ENCODE data around the gene PLPP3.
A peak's percentile ranks its signal among the peaks of the same experiment; 100 is the strongest.

Gene PLPP3

GRCh38 chr1:56505792-56506743 lies 73.3 kb downstream of the PLPP3 start:
- FAIRE-seq (no peak), DNase-seq (ENCODE audit: extremely low spot score, insufficient read length, low read depth) (no peak)

GRCh38 chr1:56502700-56503245 lies 76.6 kb downstream of the PLPP3 start:
- FAIRE-seq (no peak), DNase-seq (ENCODE audit: extremely low spot score, insufficient read length, low read depth) (no peak)

- no peak for FAIRE-seq
These were observed 77.5 kb downstream of the PLPP3 start for GRCh38 chr1:56501888-56502287.

GRCh38 chr1:56501426-56501825 lies 77.9 kb downstream of the PLPP3 start:
- no peak for FAIRE-seq
- no peak for DNase-seq (ENCODE audit: extremely low spot score, insufficient read length, low read depth)

More at GRCh38 chr1:56501888-56502287, 77.5 kb downstream of the PLPP3 start:
- no peak for DNase-seq (ENCODE audit: extremely low spot score, insufficient read length, low read depth)

GRCh38 chr1:56496821-56497772 lies 82.3 kb downstream of the PLPP3 start:
- no peak for FAIRE-seq

GRCh38 chr1:56496158-56496557 lies 83.2 kb downstream of the PLPP3 start:
- DNase-seq (ENCODE audit: extremely low spot score, insufficient read length, low read depth) (no peak), FAIRE-seq (no peak)

More at GRCh38 chr1:56496821-56497772, 82.3 kb downstream of the PLPP3 start:
- DNase-seq (ENCODE audit: extremely low spot score, insufficient read length, low read depth): no peak

- no peak for FAIRE-seq
- DNase-seq (ENCODE audit: extremely low spot score, insufficient read length, low read depth): no peak
These were observed 83.8 kb downstream of the PLPP3 start for GRCh38 chr1:56495538-56495937.

GRCh38 chr1:56494306-56494705 lies 85.1 kb downstream of the PLPP3 start:
- DNase-seq (ENCODE audit: extremely low spot score, insufficient read length, low read depth): no peak
- FAIRE-seq: no peak

- no peak for FAIRE-seq
- DNase-seq (ENCODE audit: extremely low spot score, insufficient read length, low read depth): no peak
These were observed 85.5 kb downstream of the PLPP3 start for GRCh38 chr1:56493826-56494225.

GRCh38 chr1:56491441-56491840 lies 87.9 kb downstream of the PLPP3 start:
- FAIRE-seq: no peak

GRCh38 chr1:56490619-56491018 lies 88.7 kb downstream of the PLPP3 start:
- FAIRE-seq (no peak), DNase-seq (ENCODE audit: extremely low spot score, insufficient read length, low read depth) (no peak)

More at GRCh38 chr1:56491441-56491840, 87.9 kb downstream of the PLPP3 start:
- no peak for DNase-seq (ENCODE audit: extremely low spot score, insufficient read length, low read depth)

- FAIRE-seq: peak; percentile 33
These were observed 89.7 kb downstream of the PLPP3 start for GRCh38 chr1:56489695-56490094.

GRCh38 chr1:56484695-56485094 lies 94.7 kb downstream of the PLPP3 start:
- FAIRE-seq (no peak), DNase-seq (ENCODE audit: extremely low spot score, insufficient read length, low read depth) (no peak)

More at GRCh38 chr1:56489695-56490094, 89.7 kb downstream of the PLPP3 start:
- DNase-seq (ENCODE audit: extremely low spot score, insufficient read length, low read depth): no peak

GRCh38 chr1:56483104-56483503 lies 96.3 kb downstream of the PLPP3 start:
- DNase-seq (ENCODE audit: extremely low spot score, insufficient read length, low read depth) (no peak), FAIRE-seq (no peak)

GRCh38 chr1:56482486-56482885 lies 96.9 kb downstream of the PLPP3 start:
- FAIRE-seq: no peak

GRCh38 chr1:56481140-56481694 lies 98.1 kb downstream of the PLPP3 start:
- FAIRE-seq (no peak), DNase-seq (ENCODE audit: extremely low spot score, insufficient read length, low read depth) (no peak)

More at GRCh38 chr1:56482486-56482885, 96.9 kb downstream of the PLPP3 start:
- DNase-seq (ENCODE audit: extremely low spot score, insufficient read length, low read depth): no peak

- FAIRE-seq: no peak
- no peak for DNase-seq (ENCODE audit: extremely low spot score, insufficient read length, low read depth)
These were observed 100.6 kb downstream of the PLPP3 start for GRCh38 chr1:56478734-56479133.

GRCh38 chr1:56477164-56478111 lies 101.9 kb downstream of the PLPP3 start:
- FAIRE-seq: peak; percentile 69
- no peak for DNase-seq (ENCODE audit: extremely low spot score, insufficient read length, low read depth)

Data from GM18507 (cell line).